ENCODE measurements around the gene HSPA1L. TPM values are rescaled to one million over a fixed set of nuclear protein-coding genes. Genes with fewer than 3 reads are reported as not detected.
"Not testable (repeated sequence)": the region's sequence is repeated elsewhere in the genome, so short reads cannot be mapped to it uniquely, and the experiment has no call there.

HSPA1L gene
- 0.30 and 2.5 TPM in 2 replicates for total RNA-seq (2014; rRNA removed; shearing (Covaris generic))

DNA sequence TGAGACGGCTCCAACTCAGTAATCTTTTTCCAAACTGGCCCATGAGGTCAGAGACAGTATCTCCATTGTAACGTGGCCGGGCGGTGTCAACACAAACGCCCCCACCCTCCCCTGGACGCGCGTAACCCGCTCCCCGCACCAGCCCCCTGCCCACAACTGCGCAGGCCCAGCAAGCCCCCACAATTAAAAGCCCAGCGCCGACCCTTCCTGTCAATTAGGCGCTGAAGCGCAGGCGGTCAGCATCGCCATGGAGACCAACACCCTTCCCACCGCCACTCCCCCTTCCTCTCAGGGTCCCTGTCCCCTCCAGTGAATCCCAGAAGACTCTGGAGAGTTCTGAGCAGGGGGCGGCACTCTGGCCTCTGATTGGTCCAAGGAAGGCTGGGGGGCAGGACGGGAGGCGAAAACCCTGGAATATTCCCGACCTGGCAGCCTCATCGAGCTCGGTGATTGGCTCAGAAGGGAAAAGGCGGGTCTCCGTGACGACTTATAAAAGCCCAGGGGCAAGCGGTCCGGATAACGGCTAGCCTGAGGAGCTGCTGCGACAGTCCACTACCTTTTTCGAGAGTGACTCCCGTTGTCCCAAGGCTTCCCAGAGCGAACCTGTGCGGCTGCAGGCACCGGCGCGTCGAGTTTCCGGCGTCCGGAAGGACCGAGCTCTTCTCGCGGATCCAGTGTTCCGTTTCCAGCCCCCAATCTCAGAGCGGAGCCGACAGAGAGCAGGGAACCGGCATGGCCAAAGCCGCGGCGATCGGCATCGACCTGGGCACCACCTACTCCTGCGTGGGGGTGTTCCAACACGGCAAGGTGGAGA, at the start of gene HSPA1L, which contains the start of gene HSPA1A:
Gene HSPA1L, minus strand, starts transcription at position 259 of the 814 bp plus-strand sequence. CDS start 3,311 bp downstream, outside the sequence.
Gene HSPA1A, plus strand, starts transcription at position 519 of the 814 bp plus-strand sequence. Its CDS starts 214 bp downstream, at position 733.
- peak; percentile 99 for DNase-seq (ENCODE audit: low read depth)

DNA sequence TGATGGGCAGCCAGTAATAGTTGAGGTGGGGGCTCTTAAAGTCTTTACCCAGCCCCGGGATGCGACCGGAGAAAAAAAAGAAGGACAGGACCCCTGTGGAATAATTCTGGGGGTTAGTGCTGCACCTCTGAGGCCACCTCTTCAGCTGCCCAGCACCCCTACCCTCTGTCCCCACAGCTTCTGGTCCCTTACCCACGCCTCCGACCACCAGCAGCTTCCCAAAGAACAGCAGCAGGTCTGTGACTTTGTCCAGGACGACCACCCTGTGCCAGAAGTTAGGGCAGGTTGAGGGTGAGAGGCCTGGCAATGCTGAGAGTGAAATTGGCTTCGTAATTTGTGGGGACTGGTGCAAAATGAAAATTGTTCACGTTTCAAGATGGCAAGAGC, 49.7 kb upstream of the HSPA1L start:
- DNase-seq (ENCODE audit: low read depth), result no peak

DNA sequence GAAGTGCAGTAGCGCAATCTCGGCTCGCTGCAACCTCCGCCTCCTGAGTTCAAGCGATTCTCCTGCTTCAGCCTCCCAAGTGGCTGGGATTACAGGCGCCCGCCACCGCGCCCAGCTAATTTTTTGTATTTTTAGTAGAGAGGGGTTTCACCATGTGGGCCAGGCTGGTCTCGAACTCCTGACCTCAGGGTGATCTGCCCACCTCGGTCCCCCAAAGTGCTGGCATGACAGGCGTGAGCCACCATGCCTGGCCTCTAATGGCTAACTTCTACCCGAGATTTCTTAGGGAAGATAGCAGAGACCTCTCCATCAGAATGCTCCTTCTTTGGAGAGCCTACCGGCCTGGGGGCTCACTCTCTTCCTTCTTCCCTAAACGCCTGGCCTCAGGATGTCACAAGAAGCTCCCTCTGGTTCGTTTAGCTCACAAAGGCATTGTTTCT, 49.1 kb upstream of the HSPA1L start:
- DNase-seq (ENCODE audit: low read depth), result not testable (repeated sequence)

DNA sequence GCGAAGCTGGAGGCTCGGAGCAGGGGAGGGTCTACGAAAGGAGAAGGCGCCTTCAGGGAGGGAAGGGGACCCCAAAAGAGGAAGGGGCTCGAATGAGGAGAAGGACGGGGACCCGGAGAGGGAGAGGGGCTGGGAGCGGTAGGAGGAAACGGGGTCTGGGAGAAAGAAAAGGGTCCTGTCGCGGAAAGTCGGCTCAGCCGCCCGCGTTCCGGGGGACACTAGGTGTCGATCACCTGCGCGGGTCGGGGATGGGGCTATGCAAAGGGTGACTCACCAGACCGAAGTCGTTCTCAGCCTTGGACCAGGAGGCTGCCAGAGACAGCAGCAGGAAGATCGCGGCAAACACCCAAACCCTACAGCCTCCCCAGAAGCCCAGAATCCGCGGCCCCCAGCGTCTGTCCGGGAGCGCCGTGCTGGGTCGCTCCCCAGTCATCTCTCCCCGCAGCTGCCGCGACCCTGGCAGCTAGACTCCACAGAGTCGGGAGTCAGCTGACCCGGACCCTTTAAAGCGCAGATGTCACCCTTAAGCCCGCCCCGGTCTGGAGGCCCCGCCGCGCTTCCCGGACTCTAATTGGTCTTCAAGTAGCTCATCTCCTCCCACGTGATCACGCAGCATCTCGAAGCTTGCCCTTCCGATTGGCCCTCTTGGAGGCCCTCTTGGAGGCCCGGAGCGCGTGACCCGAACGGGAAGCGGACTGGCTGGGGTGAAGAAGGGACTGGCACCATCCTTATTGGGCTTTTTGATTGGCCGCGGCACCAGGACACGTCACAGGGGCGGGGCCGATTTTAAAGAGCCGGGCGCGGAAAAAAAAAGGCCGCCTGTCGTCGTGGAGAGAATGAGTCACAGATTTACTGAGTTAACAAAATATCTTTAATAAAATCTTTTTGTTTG, 47.5 kb upstream of the HSPA1L start, which contains the start of gene NEU1:
Gene NEU1, minus strand, starts transcription at position 478 of the 892 bp plus-strand sequence. Its CDS starts 45 bp downstream, at position 433.
- DNase-seq (ENCODE audit: low read depth), result peak; percentile 100

DNA sequence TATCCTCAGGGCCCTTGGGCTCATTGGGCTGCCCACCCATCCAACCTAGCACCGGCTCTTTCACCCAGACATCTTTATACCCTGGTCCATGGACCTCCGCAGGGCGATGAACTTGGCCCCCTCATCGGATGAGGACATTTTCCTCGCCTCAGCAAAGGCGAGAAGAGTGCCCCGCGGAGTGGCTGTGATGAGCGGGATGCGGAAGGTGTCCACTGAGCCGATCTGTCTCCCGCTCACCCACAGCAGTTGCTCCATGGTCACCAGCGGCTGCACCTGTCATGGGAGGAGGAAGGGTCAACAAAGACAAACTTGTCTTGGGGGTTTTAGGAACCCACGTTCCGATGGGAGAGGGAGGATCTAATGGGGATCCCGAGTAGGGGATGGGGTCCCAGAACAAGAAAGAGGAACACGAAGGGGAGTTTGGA, 46.8 kb upstream of the HSPA1L start:
- DNase-seq (ENCODE audit: low read depth), result no peak

DNA sequence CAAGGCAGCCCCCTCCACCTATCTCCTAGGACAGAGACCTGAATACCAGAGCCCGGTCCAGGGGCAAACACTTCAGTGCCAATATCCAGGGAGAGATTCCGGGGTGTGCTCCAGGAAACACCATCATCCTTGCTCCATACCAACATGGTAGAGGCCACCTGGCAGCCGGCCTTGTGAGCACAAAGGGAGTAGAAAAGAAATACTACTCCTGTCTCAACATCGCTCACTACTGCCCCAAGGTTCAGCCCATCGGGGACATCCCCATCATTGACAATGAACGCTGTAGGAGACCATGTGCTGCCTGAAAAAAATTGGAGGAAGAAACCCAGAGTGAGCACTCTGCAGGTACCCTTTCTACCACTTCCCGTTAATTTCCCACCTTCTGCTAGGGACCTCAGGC, 46.1 kb upstream of the HSPA1L start:
- no peak for DNase-seq (ENCODE audit: low read depth)

DNA sequence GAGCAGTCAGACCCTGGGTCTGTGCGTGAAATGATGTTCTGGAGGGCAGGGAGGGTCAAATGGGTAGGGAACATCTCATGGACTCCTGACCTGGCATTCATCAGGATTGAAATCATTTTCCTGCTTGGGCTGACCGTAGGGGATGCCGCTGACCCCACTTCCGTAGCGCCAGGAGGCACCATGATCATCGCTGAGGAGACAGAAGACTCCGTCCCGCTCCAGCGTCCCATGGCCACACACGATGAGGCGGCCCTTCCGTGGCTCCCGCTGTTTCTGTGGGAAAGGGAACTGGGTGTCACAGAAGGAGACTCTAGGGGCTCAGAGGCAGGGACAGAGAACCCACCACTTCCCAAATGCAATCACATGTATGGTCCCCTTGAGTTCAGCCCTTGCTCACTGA, 45.3 kb upstream of the HSPA1L start:
- no peak for DNase-seq (ENCODE audit: low read depth)

DNA sequence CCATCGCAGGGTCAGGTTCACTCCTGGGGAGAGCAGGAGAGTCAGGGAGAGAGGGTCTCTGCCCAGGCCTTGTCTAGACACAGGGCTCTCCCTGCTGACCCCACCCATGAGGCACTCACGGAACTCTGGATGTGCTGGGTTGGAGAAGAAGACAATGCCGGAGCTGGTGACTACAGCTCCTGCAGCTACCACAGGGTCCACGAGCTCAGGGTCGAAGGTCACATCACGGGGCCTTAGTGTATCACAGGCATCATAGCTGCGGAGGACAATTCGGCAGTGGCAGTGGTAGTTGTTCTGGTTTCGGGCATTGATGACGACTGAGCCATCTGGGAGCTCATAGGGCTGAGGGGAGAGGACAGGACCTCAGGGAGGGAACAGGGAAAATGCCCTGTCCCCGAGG, 44.8 kb upstream of the HSPA1L start:
- no peak for DNase-seq (ENCODE audit: low read depth)

DNA sequence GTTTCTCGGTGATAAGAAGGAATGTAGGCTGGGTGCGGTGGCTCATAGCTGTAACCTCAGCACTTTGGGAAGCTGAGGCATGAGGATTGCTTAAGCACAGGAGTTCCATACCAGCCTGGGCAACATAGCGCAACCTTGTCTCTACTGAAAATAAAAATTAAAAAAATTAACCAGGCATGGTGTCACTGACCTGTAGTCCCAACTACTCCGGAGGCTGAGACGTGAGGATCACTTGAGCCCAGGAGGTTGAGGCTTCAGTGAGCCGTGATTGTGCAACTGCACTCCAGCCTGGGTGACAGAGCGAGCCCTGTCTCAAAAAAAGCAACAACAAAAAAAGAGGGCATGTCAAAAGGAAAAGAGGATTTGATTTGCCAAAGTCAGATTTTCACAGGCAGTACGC, 43.6 kb upstream of the HSPA1L start:
- DNase-seq (ENCODE audit: low read depth), result no peak

DNA sequence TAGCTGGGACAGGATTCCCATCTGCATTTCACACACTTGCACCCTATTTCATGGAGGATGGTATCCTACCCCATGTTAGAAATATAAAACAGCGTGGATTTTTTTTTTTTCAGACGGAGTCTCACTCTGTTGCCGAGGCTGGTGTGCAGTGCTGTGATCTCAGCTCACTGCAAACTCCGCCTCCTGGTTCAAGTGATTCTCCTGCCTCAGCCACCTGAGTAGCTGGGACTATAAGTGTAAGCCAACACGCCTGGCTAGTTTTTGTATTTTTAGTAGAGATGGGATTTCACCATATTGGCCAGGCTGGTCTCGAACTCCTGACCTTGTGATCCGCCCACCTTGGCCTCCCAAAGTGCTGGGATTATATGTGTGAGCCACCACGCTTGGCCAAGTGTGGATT, 42.7 kb upstream of the HSPA1L start:
- DNase-seq (ENCODE audit: low read depth), result not testable (repeated sequence)

DNA sequence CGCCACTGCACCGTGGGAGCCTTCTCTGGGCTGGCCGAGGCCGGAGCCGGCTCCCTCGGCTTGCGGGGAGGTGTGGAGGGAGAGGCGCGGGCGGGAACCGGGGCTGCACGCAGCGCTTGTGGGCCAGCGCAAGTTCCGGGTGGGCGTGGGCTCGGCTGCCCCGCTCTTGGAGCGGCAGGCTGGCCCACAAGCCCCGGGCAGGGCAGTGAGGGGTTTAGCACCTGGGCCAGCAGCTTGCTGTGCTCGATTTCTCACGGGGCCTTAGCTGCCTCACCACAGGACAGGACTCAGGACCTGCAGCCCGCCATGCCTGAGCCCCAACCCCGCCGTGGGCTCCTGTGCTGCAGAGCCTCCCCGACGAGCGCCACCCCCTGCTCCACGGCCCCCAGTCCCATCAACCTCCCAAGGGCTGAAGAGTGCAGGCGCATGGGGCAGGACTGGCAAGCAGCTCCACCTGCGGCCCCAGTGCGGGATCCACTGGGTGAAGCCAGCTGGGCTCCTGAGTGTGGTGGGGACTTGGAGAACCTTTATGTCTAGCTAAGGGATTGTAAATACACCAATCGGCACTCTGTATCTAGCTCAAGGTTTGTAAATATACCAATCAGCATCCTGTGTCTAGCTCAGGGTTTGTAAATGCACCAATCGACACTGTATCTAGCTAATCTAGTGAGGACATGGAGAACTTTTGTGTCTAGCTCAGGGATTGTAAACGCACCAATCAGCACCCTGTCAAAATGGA, 37.1 kb upstream of the HSPA1L start:
- not testable (repeated sequence) for DNase-seq (ENCODE audit: low read depth)

DNA sequence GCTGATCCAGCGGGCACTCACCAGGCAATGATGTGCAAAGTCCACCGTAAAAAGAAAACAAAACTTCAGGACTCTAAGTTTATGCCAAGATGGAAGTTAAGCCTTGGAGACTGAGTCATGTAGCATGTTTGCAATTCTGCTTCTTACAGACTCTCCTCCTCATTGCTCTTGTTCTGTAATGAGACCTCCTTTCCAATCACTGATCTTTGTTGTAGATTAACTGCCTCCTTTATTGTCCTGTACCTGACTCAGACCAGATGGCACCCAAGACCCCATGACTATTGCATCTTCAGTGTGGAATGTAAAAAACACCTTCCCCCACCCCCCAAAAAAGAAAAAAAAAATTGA, 36.4 kb upstream of the HSPA1L start:
- no peak for DNase-seq (ENCODE audit: low read depth)

DNA sequence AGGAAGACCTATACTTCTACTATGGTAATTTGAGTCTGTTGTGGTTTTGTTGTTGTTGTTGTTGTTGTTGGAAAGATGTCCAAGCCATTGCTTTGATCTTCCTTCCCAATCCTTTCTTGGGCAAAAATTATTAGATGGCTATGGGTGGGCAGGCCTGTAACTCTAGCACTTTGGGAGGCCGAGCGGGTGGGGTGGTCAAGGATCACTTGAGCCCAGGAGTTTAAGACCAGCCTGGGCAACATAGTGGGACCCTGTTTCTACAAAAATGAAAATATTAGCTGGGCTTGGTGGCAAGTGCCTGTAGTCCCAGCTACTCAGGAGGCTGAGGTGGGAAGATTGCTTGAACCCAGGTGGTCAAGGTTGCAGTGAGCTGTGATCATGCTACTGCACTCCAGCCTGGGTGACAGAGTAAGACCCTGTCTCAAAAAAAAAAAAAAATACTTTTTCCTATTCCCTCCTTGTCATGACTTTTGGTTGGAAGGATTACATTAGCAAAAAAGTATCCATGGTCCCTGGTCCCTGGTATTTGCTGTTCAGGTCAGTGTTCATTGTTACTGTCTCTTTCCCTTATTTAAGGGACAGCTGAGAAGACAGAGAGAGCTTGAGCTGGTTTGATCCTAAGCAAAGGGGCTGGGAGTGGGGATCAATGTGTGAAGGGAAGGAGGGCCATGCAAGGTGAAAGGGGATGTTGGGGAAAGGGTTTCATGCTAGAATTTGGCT, 35.8 kb upstream of the HSPA1L start:
- DNase-seq (ENCODE audit: low read depth), result no peak

DNA sequence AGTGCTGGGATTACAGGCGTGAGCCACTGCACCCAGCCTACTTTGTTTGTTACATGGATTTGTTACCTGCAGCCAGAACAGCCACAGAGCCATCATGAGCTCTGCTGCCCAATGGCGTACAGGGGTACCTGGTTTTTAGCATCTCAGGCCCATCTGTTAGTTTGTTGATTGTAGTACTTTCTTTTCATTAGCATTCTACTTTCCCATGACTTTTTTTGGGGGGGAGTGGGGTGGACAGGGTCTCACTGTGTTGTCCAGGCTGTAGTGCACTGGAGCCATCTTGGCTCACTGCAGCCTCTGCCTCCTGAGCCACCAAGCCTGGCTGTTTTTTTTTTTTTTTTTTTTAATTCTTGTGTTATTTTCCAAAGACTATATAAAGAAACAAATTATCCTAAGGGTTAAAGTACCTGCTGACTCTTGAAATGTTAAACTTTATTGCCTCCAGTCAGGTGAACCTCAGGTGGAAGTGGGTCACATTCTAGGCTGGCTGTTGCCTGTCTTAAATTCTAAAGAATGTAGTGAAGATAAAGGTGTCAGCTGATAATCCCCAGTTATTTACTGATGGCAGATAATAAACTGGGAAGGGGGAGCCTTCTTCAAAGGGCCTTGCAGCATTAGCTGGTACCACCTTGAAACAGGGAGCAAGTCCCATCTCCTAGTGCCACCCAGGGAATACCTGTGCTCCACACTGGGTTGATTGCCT, 32.3 kb upstream of the HSPA1L start:
- no peak for DNase-seq (ENCODE audit: low read depth)

DNA sequence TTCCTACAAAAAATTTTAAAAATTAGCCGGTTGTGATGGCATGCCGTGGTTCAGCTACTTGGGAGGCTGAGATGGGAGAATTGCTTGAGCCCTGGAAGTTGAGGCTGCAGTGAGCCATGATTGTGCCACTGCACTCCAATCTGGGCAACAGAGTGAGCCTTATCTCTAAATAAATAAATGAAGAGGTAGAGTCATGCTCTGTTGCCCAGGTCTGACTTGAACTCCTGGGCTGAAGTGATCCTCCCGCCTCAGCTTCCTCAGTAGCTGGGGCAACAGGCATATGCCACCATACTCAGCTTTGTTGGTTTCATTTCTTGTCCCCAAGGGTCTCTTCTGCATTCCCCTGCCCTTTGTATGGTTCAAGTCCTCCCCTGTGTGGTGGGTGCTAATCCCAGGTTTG, 29.4 kb upstream of the HSPA1L start:
- DNase-seq (ENCODE audit: low read depth), result no peak

DNA sequence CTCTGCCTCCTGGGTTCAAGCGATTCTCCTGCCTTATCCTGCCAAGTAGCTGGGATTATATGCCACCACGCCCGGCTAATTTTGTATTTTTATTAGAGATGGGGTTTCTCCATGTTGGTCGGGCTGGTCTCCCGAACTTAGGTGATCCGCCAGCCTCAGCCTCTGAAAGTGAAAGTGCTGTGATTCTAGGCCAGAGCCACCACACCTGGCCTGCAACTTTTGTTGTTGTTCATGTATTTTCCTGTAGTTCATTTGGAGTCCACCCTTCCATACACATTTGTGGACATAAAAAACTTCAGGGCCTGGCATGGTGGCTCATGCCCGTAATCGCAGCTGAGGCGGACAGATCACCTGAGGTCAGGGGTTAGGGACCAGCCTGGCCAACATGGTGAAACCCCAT, 27.0 kb upstream of the HSPA1L start:
- DNase-seq (ENCODE audit: low read depth), result peak; percentile 36

DNA sequence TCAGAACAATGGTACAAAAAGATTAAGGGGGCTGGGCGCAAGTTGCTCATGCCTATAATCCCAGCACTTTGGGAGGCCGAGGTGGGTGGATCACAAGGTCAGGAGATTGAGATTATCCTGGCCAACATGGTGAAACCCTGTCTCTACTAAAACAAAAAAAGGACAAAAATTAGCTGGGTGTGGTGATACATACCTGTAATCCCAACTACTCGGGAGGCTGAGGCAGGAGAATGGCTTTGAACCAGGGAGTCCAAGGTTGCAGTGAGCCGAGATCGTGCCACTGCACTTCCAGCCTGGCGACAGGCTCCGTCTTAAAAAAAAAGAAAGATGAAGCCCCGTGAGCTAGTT, 24.7 kb upstream of the HSPA1L start:
- not testable (repeated sequence) for DNase-seq (ENCODE audit: low read depth)

DNA sequence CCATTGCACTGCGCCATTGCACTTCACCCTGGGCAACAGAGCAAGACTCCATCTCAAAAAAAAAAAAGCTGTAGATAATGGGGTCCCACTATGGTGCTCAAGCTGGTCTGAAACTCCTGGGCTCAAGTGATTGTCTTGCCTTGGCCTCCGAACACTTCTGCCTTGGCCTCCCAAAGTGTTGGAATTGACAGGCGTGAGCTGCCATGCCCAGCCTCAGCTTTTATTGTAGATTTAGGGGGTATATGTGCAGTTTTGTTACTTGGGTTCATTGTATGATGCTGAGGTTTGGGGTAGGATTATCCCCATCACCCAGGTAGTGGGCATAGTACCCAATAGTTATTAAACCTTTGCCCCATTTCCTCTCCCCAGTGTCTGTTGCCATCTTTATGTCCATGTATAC, 23.9 kb upstream of the HSPA1L start:
- DNase-seq (ENCODE audit: low read depth), result no peak

DNA sequence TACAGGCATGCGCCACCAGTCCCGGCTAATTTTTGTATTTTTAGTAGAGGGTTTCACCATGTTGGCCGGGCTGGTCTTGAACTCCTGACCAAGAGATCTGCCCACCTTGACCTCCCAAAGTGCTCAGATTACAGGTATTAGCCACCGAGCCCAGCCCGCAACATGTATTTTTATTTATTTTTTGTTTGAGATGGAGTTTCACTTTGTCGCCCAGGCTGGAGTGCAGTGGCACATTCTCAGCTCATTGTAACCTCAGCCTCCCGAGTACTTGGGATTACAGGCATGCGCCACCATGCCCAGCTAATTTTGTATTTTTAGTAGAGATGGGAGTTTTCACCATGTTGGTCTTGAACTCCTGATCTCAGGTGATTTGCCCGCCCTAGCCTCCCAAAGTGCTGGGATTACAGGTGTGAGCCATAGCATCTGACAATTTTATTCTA, 23.1 kb upstream of the HSPA1L start:
- not testable (repeated sequence) for DNase-seq (ENCODE audit: low read depth)

DNA sequence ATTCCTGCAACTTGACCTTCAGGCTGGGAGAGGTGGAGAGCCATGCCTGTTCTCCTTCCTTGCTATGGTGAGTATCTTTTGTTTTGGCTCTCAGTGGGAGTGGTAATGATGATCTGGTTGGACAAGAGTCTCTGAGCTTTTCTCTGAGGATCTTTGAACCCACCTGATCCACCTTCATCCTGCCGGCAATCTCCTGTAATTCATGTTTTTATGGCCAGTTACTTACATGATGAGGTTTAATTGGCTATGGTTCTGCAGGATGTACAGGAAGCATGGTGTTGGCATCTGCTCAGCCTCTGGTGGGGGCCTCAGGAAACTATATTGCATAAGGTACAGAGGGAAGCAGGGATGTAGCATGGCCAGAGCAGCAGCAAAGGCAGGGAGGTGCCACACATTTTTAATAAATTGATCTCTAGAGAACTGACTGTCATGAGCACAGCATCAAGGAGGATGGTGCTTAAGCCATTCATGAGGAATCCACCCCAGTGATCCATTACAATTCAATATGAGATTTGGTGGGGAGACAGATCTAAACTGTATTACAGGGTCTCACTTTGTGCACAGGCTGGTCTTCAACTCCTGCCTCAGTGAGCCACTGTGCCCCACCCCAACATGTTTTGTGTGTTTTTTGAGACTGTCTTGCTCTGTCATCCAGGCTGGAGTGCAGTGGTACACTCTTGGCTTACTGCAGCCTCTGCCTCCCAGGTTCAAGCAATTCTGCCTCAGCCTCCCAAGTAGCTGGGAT, 22.5 kb upstream of the HSPA1L start:
- no peak for DNase-seq (ENCODE audit: low read depth)
